Thoracic aorta (tissue), 2 donors: ENCODE data around the gene KIR2DL1. TPM values are rescaled to one million over a fixed set of nuclear protein-coding genes. Genes with fewer than 3 reads are reported as not detected.
"Not testable (repeated sequence)": the region's sequence is repeated elsewhere in the genome, so short reads cannot be mapped to it uniquely, and the experiment has no call there.

Experiments used
- ATAC-seq: fragments of 150-250 bp; one replicate; pipeline ENCODE4 v1.8.0; 2017; ENCODE audit warnings: low read depth; ENCODE audit not compliant: insufficient number of reproducible peaks, low FRiP score
- DNase-seq: peaks from one replicate; pipeline ENCODE4 v3.0.0-alpha.2; 2020; ENCODE audit warnings: low spot score
- H3K27ac ChIP-seq, 2 donors: fragments of 200-600 bp; sonication (generic); 1 replicate in 1 of 2; 2 replicates in 1 of 2; pipeline ENCODE4 v1.5.1; 2016; ENCODE audit warnings: mild to moderate bottlenecking in 2 of 2, moderate library complexity in 2 of 2
- H3K27me3 ChIP-seq: fragments of 200-600 bp; sonication (generic); replicated peaks from 2 replicates; pipeline ENCODE4 v1.6.0; 2016; ENCODE audit warnings: mild to moderate bottlenecking; ENCODE audit not compliant: insufficient read depth
- H3K36me3 ChIP-seq: fragments of 200-600 bp; sonication (generic); one replicate; pipeline ENCODE4 v1.5.1; 2016
- H3K4me1 ChIP-seq, 2 donors: fragments of 200-600 bp; sonication (generic); 1 replicate in 1 of 2; 2 replicates in 1 of 2; pipeline versions ENCODE4 v1.5.1 to v1.6.0; 2016; ENCODE audit warnings: low read depth in 2 of 2, mild to moderate bottlenecking in 1 of 2; ENCODE audit not compliant: control insufficient read depth in 1 of 2
- H3K4me3 ChIP-seq: fragments of 200-600 bp; sonication (generic); 2 replicates; pipeline ENCODE4 v1.5.1; 2016; ENCODE audit warnings: mild to moderate bottlenecking
- H3K9me3 ChIP-seq: fragments of 200-600 bp; sonication (generic); 2 replicates; pipeline ENCODE4 v1.5.1; 2016
- total RNA-seq, 2 donors: library from RNA; depleted of rRNA; stranded (reverse); fragments of >200 nt; gene quantifications; one replicate each; pipeline versions ENCODE4 v1.1.0 to v1.2.3, GENCODE V29; 2016
- TF ChIP-seq, protein P1 (sequence below): fragments of 200-600 bp; sonication (generic); IDR thresholded peaks from one replicate; pipeline ENCODE4 v1.5.1; 2019; ENCODE audit warnings: antibody characterized with exemption

Gene KIR2DL1
- total RNA-seq, result not detected

DNA sequence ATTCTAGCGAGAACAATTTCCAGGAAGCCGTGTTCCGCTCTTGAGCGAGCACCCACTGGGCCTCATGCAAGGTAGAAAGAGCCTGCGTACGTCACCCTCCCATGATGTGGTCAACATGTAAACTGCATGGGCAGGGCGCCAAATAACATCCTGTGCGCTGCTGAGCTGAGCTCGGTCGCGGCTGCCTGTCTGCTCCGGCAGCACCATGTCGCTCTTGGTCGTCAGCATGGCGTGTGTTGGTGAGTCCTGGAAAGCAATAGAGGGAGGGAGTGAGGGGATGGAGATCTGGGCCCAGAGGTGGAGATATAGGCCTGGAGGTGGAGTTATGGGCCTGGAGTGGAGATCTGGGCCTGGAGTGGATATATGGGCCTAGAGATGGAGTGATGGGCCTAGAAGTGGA lies at the start of gene KIR2DL1:
Gene KIR2DL1 (plus strand): TSS at position 148 of the 400 bp plus-strand sequence. CDS start 58 bp downstream, at position 206.
- H3K27ac ChIP-seq, ATAC-seq, H3K36me3 ChIP-seq, DNase-seq, H3K9me3 ChIP-seq, H3K4me1 ChIP-seq, H3K4me3 ChIP-seq, H3K27me3 ChIP-seq: not testable (repeated sequence)

DNA sequence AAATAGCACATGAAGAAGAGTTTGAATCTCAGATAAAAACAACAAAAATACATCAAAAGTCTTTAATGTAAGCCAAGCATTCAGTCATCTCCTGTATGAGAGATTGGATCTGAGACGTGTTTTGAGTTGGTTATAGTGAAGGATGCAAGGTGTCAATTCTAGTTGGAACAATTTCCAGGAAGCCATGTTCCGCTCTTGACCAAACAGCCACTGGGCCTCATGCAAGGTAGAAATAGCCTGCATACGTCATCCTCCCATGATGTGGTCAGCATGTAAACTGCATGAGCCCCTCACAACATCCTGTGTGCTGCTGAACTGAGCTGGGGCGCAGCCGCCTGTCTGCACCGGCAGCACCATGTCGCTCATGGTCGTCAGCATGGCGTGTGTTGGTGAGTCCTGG lies 45.5 kb upstream of the KIR2DL1 start, which contains the start of gene KIR3DL3:
Gene KIR3DL3 (plus strand): TSS at position 301 of the 400 bp plus-strand sequence. CDS start 55 bp downstream, at position 356.
- DNase-seq, result no peak
- no peaks in the 10 kb centered on the region for H3K36me3 ChIP-seq
- H3K27me3 ChIP-seq, result no peaks in the 10 kb centered on the region
- H3K27ac ChIP-seq, result no peak within 1 kb of the TSS
- ATAC-seq, result no peak
- peaks cover 16% of the 10 kb centered on the region for H3K9me3 ChIP-seq
- no peak within 1 kb of the TSS for H3K4me3 ChIP-seq
- no peaks in the 10 kb centered on the region for H3K4me1 ChIP-seq
- TF ChIP-seq, protein P1, sequence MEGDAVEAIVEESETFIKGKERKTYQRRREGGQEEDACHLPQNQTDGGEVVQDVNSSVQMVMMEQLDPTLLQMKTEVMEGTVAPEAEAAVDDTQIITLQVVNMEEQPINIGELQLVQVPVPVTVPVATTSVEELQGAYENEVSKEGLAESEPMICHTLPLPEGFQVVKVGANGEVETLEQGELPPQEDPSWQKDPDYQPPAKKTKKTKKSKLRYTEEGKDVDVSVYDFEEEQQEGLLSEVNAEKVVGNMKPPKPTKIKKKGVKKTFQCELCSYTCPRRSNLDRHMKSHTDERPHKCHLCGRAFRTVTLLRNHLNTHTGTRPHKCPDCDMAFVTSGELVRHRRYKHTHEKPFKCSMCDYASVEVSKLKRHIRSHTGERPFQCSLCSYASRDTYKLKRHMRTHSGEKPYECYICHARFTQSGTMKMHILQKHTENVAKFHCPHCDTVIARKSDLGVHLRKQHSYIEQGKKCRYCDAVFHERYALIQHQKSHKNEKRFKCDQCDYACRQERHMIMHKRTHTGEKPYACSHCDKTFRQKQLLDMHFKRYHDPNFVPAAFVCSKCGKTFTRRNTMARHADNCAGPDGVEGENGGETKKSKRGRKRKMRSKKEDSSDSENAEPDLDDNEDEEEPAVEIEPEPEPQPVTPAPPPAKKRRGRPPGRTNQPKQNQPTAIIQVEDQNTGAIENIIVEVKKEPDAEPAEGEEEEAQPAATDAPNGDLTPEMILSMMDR, result no peak

DNA sequence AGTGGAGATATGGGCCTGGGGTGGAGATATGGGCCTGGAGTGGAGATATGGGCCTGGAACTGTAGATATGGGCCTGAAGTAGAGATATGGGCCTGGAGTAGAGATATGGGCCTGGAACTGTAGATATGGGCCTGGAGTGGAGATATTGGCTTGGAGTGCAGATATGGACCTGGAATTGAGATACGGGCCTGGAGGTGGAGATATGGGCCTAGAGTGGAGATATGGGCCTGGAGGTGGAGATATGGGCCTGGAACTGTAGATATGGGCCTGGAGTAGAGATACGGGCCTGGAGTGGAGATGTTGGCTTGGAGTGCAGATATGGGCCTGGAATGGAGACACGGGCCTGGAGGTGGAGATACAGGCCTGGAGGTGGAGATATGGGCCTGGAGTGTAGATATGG lies 44.9 kb upstream of the KIR2DL1 start:
- Histone ChIP-seq H3K27ac (no peak overlapping the region), H3K4me1 (no peaks in the 10 kb centered on the region), H3K9me3 (peaks cover 16% of the 10 kb centered on the region), H3K4me3 (no peak overlapping the region), H3K36me3 (no peaks in the 10 kb centered on the region), H3K27me3 (no peaks in the 10 kb centered on the region)
- ATAC-seq (no peak), DNase-seq (no peak)
- TF ChIP-seq, protein P1, result no peak

DNA sequence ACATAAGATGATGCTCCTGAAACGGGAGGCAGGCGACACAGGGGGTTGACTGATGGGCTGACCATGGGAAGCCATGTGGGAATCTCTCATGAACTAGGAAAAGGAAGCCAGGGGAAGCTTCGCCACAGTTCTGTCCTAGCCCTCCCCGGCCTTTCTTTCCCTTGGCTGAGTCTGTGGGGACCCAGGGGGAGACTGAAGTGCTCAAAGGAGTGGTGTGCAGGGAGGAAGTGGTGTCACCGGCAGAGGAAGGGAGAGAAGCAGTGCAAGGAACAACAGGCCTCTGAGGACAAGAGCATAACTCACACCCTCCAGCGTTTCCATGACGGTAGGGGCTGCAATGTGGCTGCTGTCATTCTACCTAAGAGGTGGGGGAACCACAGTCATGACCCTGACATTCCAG lies 44.3 kb upstream of the KIR2DL1 start:
- no peaks in the 10 kb centered on the region for H3K36me3 ChIP-seq
- ATAC-seq (no peak), DNase-seq (no peak)
- no peaks in the 10 kb centered on the region for H3K4me1 ChIP-seq
- TF ChIP-seq, protein P1, result no peak
- no peaks in the 10 kb centered on the region for H3K27me3 ChIP-seq
- peaks cover 16% of the 10 kb centered on the region for H3K9me3 ChIP-seq
- H3K27ac ChIP-seq, result no peak overlapping the region
- H3K4me3 ChIP-seq, result no peak overlapping the region

DNA sequence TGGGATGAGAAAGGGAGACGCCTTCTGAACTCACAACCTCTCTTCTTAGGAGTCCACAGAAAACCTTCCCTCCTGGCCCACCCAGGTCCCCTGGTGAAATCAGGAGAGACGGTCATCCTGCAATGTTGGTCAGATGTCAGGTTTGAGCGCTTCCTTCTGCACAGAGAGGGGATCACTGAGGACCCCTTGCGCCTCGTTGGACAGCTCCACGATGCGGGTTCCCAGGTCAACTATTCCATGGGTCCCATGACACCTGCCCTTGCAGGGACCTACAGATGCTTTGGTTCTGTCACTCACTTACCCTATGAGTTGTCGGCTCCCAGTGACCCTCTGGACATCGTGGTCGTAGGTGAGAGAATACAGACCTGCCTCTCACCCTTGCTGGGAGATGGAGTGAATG lies 42.0 kb upstream of the KIR2DL1 start:
- H3K4me3 ChIP-seq, result no peak overlapping the region
- no peaks in the 10 kb centered on the region for H3K9me3 ChIP-seq
- ATAC-seq, result no peak
- no peaks in the 10 kb centered on the region for H3K36me3 ChIP-seq
- H3K4me1 ChIP-seq, result no peaks in the 10 kb centered on the region
- no peak for DNase-seq
- H3K27ac ChIP-seq, result no peak overlapping the region
- TF ChIP-seq, protein P1, result no peak
- no peaks in the 10 kb centered on the region for H3K27me3 ChIP-seq

DNA sequence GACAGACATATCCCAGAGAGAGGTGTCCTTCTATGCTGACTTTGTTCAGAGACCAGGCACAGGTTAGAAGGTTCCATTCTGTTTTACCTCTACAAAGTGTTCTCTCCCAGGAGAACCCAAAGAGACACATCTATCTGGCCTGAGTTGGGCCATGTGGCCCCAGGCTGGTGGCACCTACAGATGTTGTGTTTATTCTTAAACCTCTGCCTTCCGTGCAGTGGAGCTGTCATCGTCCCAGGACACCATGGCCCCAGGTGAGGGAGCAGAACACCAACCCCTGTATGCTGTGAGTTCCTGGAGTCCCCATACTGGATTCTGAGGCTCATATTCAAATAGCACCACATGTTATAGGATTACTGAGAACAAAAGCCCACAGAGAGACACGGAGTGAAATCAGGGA lies 41.4 kb upstream of the KIR2DL1 start:
- no peak overlapping the region for H3K4me3 ChIP-seq
- DNase-seq (no peak), ATAC-seq (no peak)
- no peaks in the 10 kb centered on the region for H3K36me3 ChIP-seq
- no peaks in the 10 kb centered on the region for H3K4me1 ChIP-seq
- H3K9me3 ChIP-seq, result no peaks in the 10 kb centered on the region
- TF ChIP-seq, protein P1, result no peak
- no peak overlapping the region for H3K27ac ChIP-seq
- no peaks in the 10 kb centered on the region for H3K27me3 ChIP-seq
